Measurements from ENCODE around the gene RAB17. TPM values are rescaled to one million over a fixed set of nuclear protein-coding genes. Genes with fewer than 3 reads are reported as not detected.
A peak's percentile ranks its signal among the peaks of the same experiment; 100 is the strongest.

RAB17 gene
- total RNA-seq, 6 experiments from 2014 or later, result 57.5 to 129 (median 77.9) TPM

- WGBS (ENCODE audit: insufficient coverage, low coverage, low lambda C conversion rate, missing lambda C conversion rate), result 92% methylated on average over 6 of the region's 9 CpGs
- TF ChIP-seq CTCF (IDR thresholded peaks at IDR 0.05), result no peak
- no peak for TF ChIP-seq POLR2A (IDR thresholded peaks at IDR 0.05)
- intact Hi-C loops (cut with DNase I), result no loop called here
- Histone ChIP-seq H3K4me3 (no peak overlapping the region), H3K27me3 (no peaks in the 10 kb centered on the region), H3K4me1 (peaks cover 0 to 28% (median 8%) of the 10 kb centered on the region in 4 donors), H3K9me3 (no peaks in the 10 kb centered on the region), H3K36me3 (peaks cover 0 to 45% (median 11%) of the 10 kb centered on the region in 4 donors), H3K27ac (no peak overlapping the region)
- DNase-seq (peak in 2 of 3 donors; percentile 8 to 22), ATAC-seq (no peak)
These were observed 13.6 kb downstream of the RAB17 start for GRCh38 chr2:237576974-237577373.

- peak in 2 of 3 donors; percentile 18 to 52 for DNase-seq
- Histone ChIP-seq H3K27ac (no peak overlapping the region), H3K4me1 (peaks cover 0 to 20% (median 6%) of the 10 kb centered on the region in 4 donors), H3K4me3 (no peak overlapping the region), H3K27me3 (no peaks in the 10 kb centered on the region), H3K9me3 (no peaks in the 10 kb centered on the region), H3K36me3 (peaks cover 0 to 41% (median 11%) of the 10 kb centered on the region in 4 donors)
- TF ChIP-seq CTCF (IDR thresholded peaks at IDR 0.05) (no peak), POLR2A (IDR thresholded peaks at IDR 0.05) (no peak)
- intact Hi-C loops (cut with DNase I), result no loop called here
- 91% methylated on average over 11 of the region's 27 CpGs for WGBS (ENCODE audit: insufficient coverage, low coverage, low lambda C conversion rate, missing lambda C conversion rate)
- no peak for ATAC-seq
These were observed 14.4 kb downstream of the RAB17 start for GRCh38 chr2:237575869-237576862.

GRCh38 chr2:237574894-237575868 lies 15.4 kb downstream of the RAB17 start:
- no peak overlapping the region for H3K4me3 ChIP-seq
- H3K4me1 ChIP-seq, result peaks cover 0 to 20% (median 6%) of the 10 kb centered on the region in 4 donors
- no peaks in the 10 kb centered on the region for H3K27me3 ChIP-seq
- H3K27ac ChIP-seq, result no peak overlapping the region
- DNase-seq (peak in 2 of 3 donors; percentile 44 to 57), ATAC-seq (peak in 1 of 4 donors; percentile 33)
- intact Hi-C loops (cut with DNase I), result loop anchor here in 1 of 2 donors (5.0 kb wide), 1 partner anchor 63 kb away; no protein-coding TSS in a partner anchor
- no peaks in the 10 kb centered on the region for H3K9me3 ChIP-seq
- TF ChIP-seq CTCF (IDR thresholded peaks at IDR 0.05), result no peak
- H3K36me3 ChIP-seq, result peaks cover 0 to 32% (median 10%) of the 10 kb centered on the region in 4 donors
- WGBS (ENCODE audit: insufficient coverage, low coverage, low lambda C conversion rate, missing lambda C conversion rate), result 72% methylated on average over 12 of the region's 25 CpGs

- Histone ChIP-seq H3K4me1 (peaks cover 0 to 20% (median 6%) of the 10 kb centered on the region in 4 donors), H3K4me3 (no peak overlapping the region), H3K27ac (peak overlapping the region in 1 of 3 donors; percentile 86), H3K36me3 (peaks cover 0 to 25% (median 7%) of the 10 kb centered on the region in 4 donors), H3K27me3 (no peaks in the 10 kb centered on the region), H3K9me3 (no peaks in the 10 kb centered on the region)
- intact Hi-C loops (cut with DNase I), result loop anchor here in 1 of 2 donors (5.0 kb wide), 1 partner anchor 62 kb away; no protein-coding TSS in a partner anchor
- DNase-seq, result peak in 2 of 3 donors; percentile 16 to 51
- TF ChIP-seq CTCF (IDR thresholded peaks at IDR 0.05), result no peak
- no peak for TF ChIP-seq POLR2A (IDR thresholded peaks at IDR 0.05)
- ATAC-seq, result no peak
- 92% methylated on average over 7 of the region's 9 CpGs for WGBS (ENCODE audit: insufficient coverage, low coverage, low lambda C conversion rate, missing lambda C conversion rate)
These were observed 16.1 kb downstream of the RAB17 start for GRCh38 chr2:237574467-237574866.

All from right lobe of liver (tissue), 6 donors.